GM04504 (cell line): Measurements from ENCODE around the gene GIT1.

Experiments used
- DNase-seq: peaks from one replicate; pipeline ENCODE4 v3.0.0-alpha.2; 2012; ENCODE audit warnings: low read depth

Gene GIT1

GRCh38 chr17:29589524-29590410, at the start of gene GIT1:
Gene GIT1, minus strand, starts transcription at chr17:29589648. Its CDS starts 270 bp downstream, at chr17:29589378.
- DNase-seq = peak; percentile 68

- no peak for DNase-seq
Measured at GRCh38 chr17:29633886-29634285, 44.4 kb upstream of the GIT1 start.

- no peak for DNase-seq
Measured at GRCh38 chr17:29630630-29631193, 41.3 kb upstream of the GIT1 start.

- DNase-seq = no peak
Measured at GRCh38 chr17:29629839-29630238, 40.4 kb upstream of the GIT1 start.

GRCh38 chr17:29628644-29629043, 39.2 kb upstream of the GIT1 start:
- no peak for DNase-seq

GRCh38 chr17:29627951-29628350, 38.5 kb upstream of the GIT1 start:
- no peak for DNase-seq

- no peak for DNase-seq
Measured at GRCh38 chr17:29625037-29625750, 35.7 kb upstream of the GIT1 start.

- no peak for DNase-seq
Measured at GRCh38 chr17:29624586-29624985, 35.1 kb upstream of the GIT1 start.

GRCh38 chr17:29623283-29623647, 33.8 kb upstream of the GIT1 start:
- no peak for DNase-seq

- DNase-seq = no peak
Measured at GRCh38 chr17:29622337-29623282, 33.2 kb upstream of the GIT1 start, which contains the start of gene CORO6. Gene CORO6, minus strand, starts transcription at chr17:29622912. Its CDS starts 1,491 bp downstream, at chr17:29621421.

- DNase-seq = no peak
Measured at GRCh38 chr17:29621751-29622194, 32.3 kb upstream of the GIT1 start.

GRCh38 chr17:29620779-29621500, 31.5 kb upstream of the GIT1 start:
- no peak for DNase-seq

GRCh38 chr17:29620271-29620670, 30.8 kb upstream of the GIT1 start:
- DNase-seq = no peak

- DNase-seq = no peak
Measured at GRCh38 chr17:29619251-29619650, 29.8 kb upstream of the GIT1 start.

- no peak for DNase-seq
Measured at GRCh38 chr17:29618272-29619065, 29.0 kb upstream of the GIT1 start.

- DNase-seq = no peak
Measured at GRCh38 chr17:29617481-29618271, 28.2 kb upstream of the GIT1 start.

- no peak for DNase-seq
Measured at GRCh38 chr17:29617125-29617480, 27.7 kb upstream of the GIT1 start.

- DNase-seq = no peak
Measured at GRCh38 chr17:29616300-29617048, 27.0 kb upstream of the GIT1 start.
